HepG2 (cell line): Measurements from ENCODE around the gene ATP5F1C. TPM values are rescaled to one million over a fixed set of nuclear protein-coding genes. Genes with fewer than 3 reads are reported as not detected.
A peak's percentile ranks its signal among the peaks of the same experiment; 100 is the strongest.

ENCODE experiments used
- CCAR2 ChIP-seq: fragments of 200-400 bp; formaldehyde crosslinking; optimal IDR thresholded peaks from 2 replicates; pipeline ENCODE3; 2018; ENCODE audit warnings: low read depth, mild to moderate bottlenecking, low read length, moderate library complexity
- EED ChIP-seq: sonication (generic); formaldehyde crosslinking; IDR thresholded peaks from 2 replicates; pipeline ENCODE4 v1.5.0; 2020; ENCODE audit warnings: mild to moderate bottlenecking, missing genetic modification reagents
- ELF1 ChIP-seq: sonication (generic); formaldehyde crosslinking; IDR thresholded peaks from 2 replicates; pipeline ENCODE4 v1.4.0; 2020; ENCODE audit warnings: missing genetic modification reagents
- FOXM1 ChIP-seq: sonication (generic); formaldehyde crosslinking; IDR thresholded peaks from 2 replicates; pipeline ENCODE4 v1.5.0; 2020; ENCODE audit warnings: missing genetic modification reagents
- GATAD2A ChIP-seq: IDR thresholded peaks from 2 replicates; pipeline ENCODE4 v1.6.1; 2016
- ISX ChIP-seq: sonication (generic); formaldehyde crosslinking; conservative IDR thresholded peaks from 2 replicates; pipeline ENCODE4 v1.5.0; 2020; ENCODE audit warnings: missing genetic modification reagents
- MAFF ChIP-seq: IDR thresholded peaks from 2 replicates; pipeline ENCODE4 v1.6.1; 2011; ENCODE audit warnings: low read depth, low read length, improper control_type of control experiment
- NONO ChIP-seq, 2 experiments: fragments of 450-650 bp in 1 of 2; sonication (generic) in 1 of 2; formaldehyde crosslinking in 1 of 2; IDR thresholded peaks in 1 of 2; conservative IDR thresholded peaks in 1 of 2; 2 replicates each; pipeline versions ENCODE4 v1.6.1 to v1.8.0; 2017 to 2022; ENCODE audit warnings: mild to moderate bottlenecking in 1 of 2, missing genetic modification reagents in 1 of 2, moderate library complexity in 1 of 2
- PLRG1 ChIP-seq: fragments of 450-650 bp; conservative IDR thresholded peaks from 2 replicates; pipeline ENCODE4 v1.6.1; 2016
- POLR2AphosphoS2 ChIP-seq: IDR thresholded peaks from 2 replicates; pipeline ENCODE4 v1.6.1; 2011; ENCODE audit warnings: low read depth, low read length, improper control_type of control experiment
- SATB2 ChIP-seq: sonication (generic); formaldehyde crosslinking; IDR thresholded peaks from 2 replicates; pipeline ENCODE4 v1.5.0; 2020; ENCODE audit warnings: missing genetic modification reagents
- TBP ChIP-seq: sonication (generic); formaldehyde crosslinking; IDR thresholded peaks from 2 replicates; pipeline ENCODE4 v1.5.0; 2020; ENCODE audit warnings: missing genetic modification reagents
- YEATS2 ChIP-seq: sonication (generic); formaldehyde crosslinking; IDR thresholded peaks from 2 replicates; pipeline ENCODE4 v1.4.0; 2020; ENCODE audit warnings: missing genetic modification reagents, borderline replicate concordance
- ZBTB7B ChIP-seq: sonication (generic); formaldehyde crosslinking; IDR thresholded peaks from 2 replicates; pipeline ENCODE4 v1.4.0; 2020; ENCODE audit warnings: missing genetic modification reagents
- ZFP1 ChIP-seq: IDR thresholded peaks from 2 replicates; pipeline ENCODE4 v1.6.1; 2016
- ZFP41 ChIP-seq: sonication (generic); formaldehyde crosslinking; IDR thresholded peaks from 2 replicates; pipeline ENCODE4 v1.4.0; 2020; ENCODE audit warnings: mild to moderate bottlenecking, missing genetic modification reagents, borderline replicate concordance
- ZIK1 ChIP-seq: sonication (generic); formaldehyde crosslinking; IDR thresholded peaks from 2 replicates; pipeline ENCODE4 v1.5.0; 2020; ENCODE audit warnings: mild to moderate bottlenecking, low read depth, missing genetic modification reagents, borderline replicate concordance
- ZMAT3 ChIP-seq: sonication (generic); formaldehyde crosslinking; conservative IDR thresholded peaks from 2 replicates; pipeline ENCODE4 v1.7.0; 2021; ENCODE audit warnings: missing genetic modification reagents
- ZNF282 ChIP-seq: fragments of 450-650 bp; IDR thresholded peaks from 2 replicates; pipeline ENCODE4 v1.6.1; 2018; ENCODE audit not compliant: partially characterized antibody
- ZNF331 ChIP-seq: sonication (generic); formaldehyde crosslinking; IDR thresholded peaks from 2 replicates; pipeline ENCODE4 v1.4.0; 2020; ENCODE audit warnings: missing genetic modification reagents
- ZNF33B ChIP-seq: sonication (generic); formaldehyde crosslinking; IDR thresholded peaks from 2 replicates; pipeline ENCODE4 v1.5.1; 2020; ENCODE audit warnings: mild to moderate bottlenecking, missing genetic modification reagents
- ZNF343 ChIP-seq: sonication (generic); formaldehyde crosslinking; IDR thresholded peaks from 2 replicates; pipeline ENCODE4 v1.4.0; 2020; ENCODE audit warnings: mild to moderate bottlenecking, missing genetic modification reagents
- ZNF431 ChIP-seq: sonication (generic); formaldehyde crosslinking; IDR thresholded peaks from 2 replicates; pipeline ENCODE4 v1.9.0; 2022; ENCODE audit warnings: missing genetic modification reagents, low read depth, mild to moderate bottlenecking, borderline replicate concordance
- ZNF552 ChIP-seq: sonication (generic); formaldehyde crosslinking; IDR thresholded peaks from 2 replicates; pipeline ENCODE4 v1.9.0; 2022; ENCODE audit warnings: missing genetic modification reagents, mild to moderate bottlenecking, borderline replicate concordance
- ZNF589 ChIP-seq: sonication (generic); formaldehyde crosslinking; conservative IDR thresholded peaks from 2 replicates; pipeline ENCODE4 v1.8.0; 2022; ENCODE audit warnings: mild to moderate bottlenecking, moderate library complexity, missing genetic modification reagents
- ZNF709 ChIP-seq: sonication (generic); formaldehyde crosslinking; IDR thresholded peaks from 2 replicates; pipeline ENCODE4 v1.5.0; 2020; ENCODE audit warnings: mild to moderate bottlenecking, missing genetic modification reagents
- ZNF781 ChIP-seq: sonication (generic); formaldehyde crosslinking; IDR thresholded peaks from 2 replicates; pipeline ENCODE4 v1.5.1; 2020; ENCODE audit warnings: borderline replicate concordance, mild to moderate bottlenecking, missing genetic modification reagents; ENCODE audit errors: not compliant biosample characterization
- ZNF891 ChIP-seq: sonication (generic); formaldehyde crosslinking; IDR thresholded peaks from 2 replicates; pipeline ENCODE4 v1.5.0; 2020; ENCODE audit warnings: mild to moderate bottlenecking, missing genetic modification reagents
- polyA plus RNA-seq, 8 experiments: library from polyadenylated mRNA; depleted of rRNA in 3 of 8; stranded (reverse) in 7 of 8; unstranded in 1 of 8; fragments of >200 nt; fragmentation: Illumina TruSeq in 4 of 8; extraction: Trizol in 4 of 8; gene quantifications; 2 replicates each; pipeline versions ENCODE4 v1.2.1 to v1.2.3, GENCODE V29; 2011 to 2016; ENCODE audit warnings: low read depth in 4 of 8, missing spikeins in 1 of 8, mixed read lengths in 1 of 8; ENCODE audit not compliant: insufficient read depth in 1 of 8
- total RNA-seq, 5 experiments: library from RNA; depleted of rRNA; stranded (reverse); fragments of >200 nt; fragmentation: Illumina TruSeq; extraction: Trizol; gene quantifications; 2 replicates each; pipeline ENCODE4 v1.2.3, GENCODE V29; 2016; ENCODE audit warnings: low read depth in 1 of 5
- TF ChIP-seq, protein P1 (sequence below): conservative IDR thresholded peaks from 2 replicates; pipeline ENCODE4 v1.6.1; 2018; ENCODE audit warnings: missing genetic modification reagents
- TF ChIP-seq, protein P2 (sequence below): sonication (generic); formaldehyde crosslinking; IDR thresholded peaks from 2 replicates; pipeline ENCODE4 v1.4.0; 2020; ENCODE audit warnings: missing genetic modification reagents

The ATP5F1C gene
- total and polyA plus RNA-seq, 2 of the 13 experiments (the other 11 are each of a cell fraction or from before 2014, with no cell fraction given): 407 to 416 TPM

DNA sequence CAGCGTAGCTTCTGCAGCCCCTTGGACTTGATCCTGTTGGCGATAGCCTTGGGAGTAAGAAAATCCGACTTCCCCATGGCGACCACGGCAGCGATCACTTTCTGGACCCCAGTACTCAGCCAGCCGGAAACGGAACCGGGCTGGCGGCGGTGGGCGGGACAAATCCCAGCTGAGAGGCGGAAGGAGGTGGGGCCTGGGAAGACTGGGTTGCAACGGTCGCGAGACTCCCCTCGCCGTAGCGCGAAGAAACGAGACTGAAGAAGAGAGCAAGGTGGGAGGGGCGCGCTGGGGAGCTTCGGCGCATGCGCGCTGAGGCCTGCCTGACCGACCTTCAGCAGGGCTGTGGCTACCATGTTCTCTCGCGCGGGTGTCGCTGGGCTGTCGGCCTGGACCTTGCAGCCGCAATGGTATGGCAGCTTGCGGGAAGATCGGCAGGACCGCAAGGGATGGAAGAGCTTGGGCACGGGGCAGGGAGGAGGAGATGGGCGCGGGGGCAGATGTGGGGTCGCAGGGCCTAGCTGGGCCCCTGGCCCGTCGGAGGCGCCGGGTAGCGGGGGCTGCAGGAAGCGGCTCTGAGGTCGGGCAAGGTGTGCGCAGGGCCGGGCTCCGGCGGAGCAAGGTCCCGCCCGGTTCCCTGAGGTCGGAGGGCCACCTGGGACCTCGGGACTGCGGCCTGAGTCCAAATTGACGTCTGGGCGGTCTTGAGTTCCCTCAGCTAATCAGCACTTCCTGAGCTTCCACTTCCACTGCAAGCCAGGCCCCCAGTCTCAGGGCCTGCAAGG, at the start of gene ATP5F1C, which contains the start of gene KIN (continued):
- TF ChIP-seq POLR2AphosphoS2: no peak; the same call in 1 of the 2 replicates
- 0 out of 2 replicates have a peak, but pooled peaks have one; percentile 73 for TF ChIP-seq ZMAT3 (CRISPR knock-in tag)
- no peak for TF ChIP-seq MAFF
- no peak for TF ChIP-seq CCAR2
- no peak for TF ChIP-seq ZNF431
- TF ChIP-seq ZBTB7B (CRISPR knock-in tag): no peak
- no peak for TF ChIP-seq ZFP41
- peak; percentile 87 for TF ChIP-seq ZNF781 (CRISPR knock-in tag)
- peak; percentile 94; the same call in 1 of the 2 replicates for TF ChIP-seq ZIK1 (CRISPR knock-in tag)
- peak; percentile 94 for TF ChIP-seq ELF1 (CRISPR knock-in tag)
- TF ChIP-seq ZNF33B (CRISPR knock-in tag): no peak; the same call in 1 of the 2 replicates
- TF ChIP-seq, protein P1, sequence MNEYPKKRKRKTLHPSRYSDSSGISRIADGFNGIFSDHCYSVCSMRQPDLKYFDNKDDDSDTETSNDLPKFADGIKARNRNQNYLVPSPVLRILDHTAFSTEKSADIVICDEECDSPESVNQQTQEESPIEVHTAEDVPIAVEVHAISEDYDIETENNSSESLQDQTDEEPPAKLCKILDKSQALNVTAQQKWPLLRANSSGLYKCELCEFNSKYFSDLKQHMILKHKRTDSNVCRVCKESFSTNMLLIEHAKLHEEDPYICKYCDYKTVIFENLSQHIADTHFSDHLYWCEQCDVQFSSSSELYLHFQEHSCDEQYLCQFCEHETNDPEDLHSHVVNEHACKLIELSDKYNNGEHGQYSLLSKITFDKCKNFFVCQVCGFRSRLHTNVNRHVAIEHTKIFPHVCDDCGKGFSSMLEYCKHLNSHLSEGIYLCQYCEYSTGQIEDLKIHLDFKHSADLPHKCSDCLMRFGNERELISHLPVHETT: peak; percentile 27; the same call in 1 of the 2 replicates
- no peak for TF ChIP-seq TBP
- no peak for TF ChIP-seq ZNF552 (CRISPR knock-in tag)
- no peak for TF ChIP-seq ZNF282
- no peak for TF ChIP-seq FOXM1 (CRISPR knock-in tag)
- TF ChIP-seq, protein P2, sequence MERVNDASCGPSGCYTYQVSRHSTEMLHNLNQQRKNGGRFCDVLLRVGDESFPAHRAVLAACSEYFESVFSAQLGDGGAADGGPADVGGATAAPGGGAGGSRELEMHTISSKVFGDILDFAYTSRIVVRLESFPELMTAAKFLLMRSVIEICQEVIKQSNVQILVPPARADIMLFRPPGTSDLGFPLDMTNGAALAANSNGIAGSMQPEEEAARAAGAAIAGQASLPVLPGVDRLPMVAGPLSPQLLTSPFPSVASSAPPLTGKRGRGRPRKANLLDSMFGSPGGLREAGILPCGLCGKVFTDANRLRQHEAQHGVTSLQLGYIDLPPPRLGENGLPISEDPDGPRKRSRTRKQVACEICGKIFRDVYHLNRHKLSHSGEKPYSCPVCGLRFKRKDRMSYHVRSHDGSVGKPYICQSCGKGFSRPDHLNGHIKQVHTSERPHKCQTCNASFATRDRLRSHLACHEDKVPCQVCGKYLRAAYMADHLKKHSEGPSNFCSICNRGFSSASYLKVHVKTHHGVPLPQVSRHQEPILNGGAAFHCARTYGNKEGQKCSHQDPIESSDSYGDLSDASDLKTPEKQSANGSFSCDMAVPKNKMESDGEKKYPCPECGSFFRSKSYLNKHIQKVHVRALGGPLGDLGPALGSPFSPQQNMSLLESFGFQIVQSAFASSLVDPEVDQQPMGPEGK: peak; percentile 70
- peak; percentile 21; the same call in 1 of the 2 replicates for TF ChIP-seq ZNF589 (CRISPR knock-in tag)
- TF ChIP-seq SATB2 (CRISPR knock-in tag): peak; percentile 19; the same call in 1 of the 2 replicates
- no peak for TF ChIP-seq PLRG1
- TF ChIP-seq EED (CRISPR knock-in tag): no peak
- no peak for TF ChIP-seq NONO (IDR thresholded peaks at IDR 0.05)
- TF ChIP-seq NONO (CRISPR knock-in tag; conservative IDR thresholded peaks at IDR 0.05): peak; percentile 88; the same call in 1 of the 2 replicates
- peak; percentile 75; the same call in 1 of the 2 replicates for TF ChIP-seq ZNF709 (CRISPR knock-in tag)
- TF ChIP-seq ZNF891 (CRISPR knock-in tag): no peak; the same call in 1 of the 2 replicates
- TF ChIP-seq ZFP1 (CRISPR knock-in tag): no peak; the same call in 1 of the 2 replicates
- TF ChIP-seq ISX (CRISPR knock-in tag): no peak
- TF ChIP-seq GATAD2A: peak; percentile 55; the same call in 1 of the 2 replicates
- no peak for TF ChIP-seq ZNF331 (CRISPR knock-in tag)
- peak; percentile 88; the same call in 1 of the 2 replicates for TF ChIP-seq YEATS2 (CRISPR knock-in tag)
- no peak for TF ChIP-seq ZNF343 (CRISPR knock-in tag)
